Erythroblast (primary cell): ENCODE measurements around the gene PRKAR1B.
"Not testable (repeated sequence)": the region's sequence is repeated elsewhere in the genome, so short reads cannot be mapped to it uniquely, and the experiment has no call there.

Experiments
- DNase-seq, 2 experiments: peaks; one replicate each; lab custom pipeline; 2025; lab: John Stamatoyannopoulos, UW
- GATA1 ChIP-seq: IDR thresholded peaks from 2 replicates; pipeline ENCODE4 v1.6.1; 2011; ENCODE audit warnings: low read depth, mild to moderate bottlenecking, control low read depth, low read length, moderate library complexity
- POLR2A ChIP-seq: IDR thresholded peaks from 2 replicates; pipeline ENCODE4 v1.6.1; 2011; ENCODE audit warnings: mild to moderate bottlenecking, low read length

PRKAR1B gene

DNA sequence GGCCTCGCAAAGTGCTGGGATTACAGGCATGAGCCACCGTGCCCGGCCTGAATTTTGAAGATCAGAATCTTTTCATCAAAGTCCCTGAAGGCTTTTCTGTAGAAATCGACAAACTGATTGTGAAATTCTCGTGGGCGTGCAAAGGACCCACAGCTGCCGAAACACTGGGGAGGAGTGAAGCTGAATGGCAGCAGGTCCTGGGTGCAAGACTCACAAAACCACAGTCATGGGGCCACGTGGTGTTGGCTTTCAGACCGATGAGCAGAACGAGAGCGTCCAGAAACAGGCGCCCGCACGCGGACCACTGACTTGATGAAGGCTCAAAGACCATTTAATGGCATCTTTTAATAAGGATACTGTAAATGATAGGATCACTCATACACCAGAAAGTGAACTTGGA is 24.7 kb upstream of the PRKAR1B start:
- DNase-seq = no peak
- TF ChIP-seq GATA1 (no peak), POLR2A (no peak)

DNA sequence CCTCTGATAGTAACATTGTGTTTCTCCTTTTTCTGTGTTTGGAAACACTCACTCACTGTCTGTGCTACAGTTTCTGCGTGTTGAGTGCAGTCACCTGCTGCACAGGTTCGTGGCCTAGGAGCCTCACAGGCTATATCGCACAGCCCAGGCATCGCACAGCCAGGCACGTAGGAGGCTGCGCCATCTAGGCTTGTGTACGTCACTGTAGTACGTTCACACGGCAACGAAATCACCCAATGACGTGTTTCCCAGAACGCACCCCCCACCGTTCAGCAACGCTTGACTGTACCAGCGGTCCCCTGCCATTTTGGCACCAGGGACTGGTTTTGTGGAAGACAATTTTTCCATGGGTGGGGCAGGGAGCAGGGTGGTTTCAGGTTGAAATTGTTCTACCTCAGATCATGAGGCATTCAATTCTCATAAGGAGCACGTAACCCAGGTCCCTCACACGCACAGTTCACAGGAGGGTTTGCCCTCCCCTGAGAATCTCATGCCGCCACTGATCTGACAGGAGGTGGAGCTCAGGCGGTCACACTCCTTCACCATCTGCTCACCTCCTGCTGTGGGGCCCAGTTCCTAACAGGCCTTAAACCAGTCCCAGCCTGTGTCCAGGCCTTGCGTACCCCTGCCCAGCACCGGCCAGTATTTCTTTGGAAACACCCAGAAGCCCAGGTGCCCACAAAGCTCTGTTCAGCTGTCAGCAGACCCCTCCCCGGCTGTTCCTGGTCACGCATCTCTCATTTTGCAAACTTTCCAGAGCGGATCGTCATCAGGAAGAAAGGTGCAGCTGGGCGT is 23.2 kb upstream of the PRKAR1B start:
- no peak for DNase-seq
- TF ChIP-seq POLR2A = no peak
- TF ChIP-seq GATA1 = no peak

DNA sequence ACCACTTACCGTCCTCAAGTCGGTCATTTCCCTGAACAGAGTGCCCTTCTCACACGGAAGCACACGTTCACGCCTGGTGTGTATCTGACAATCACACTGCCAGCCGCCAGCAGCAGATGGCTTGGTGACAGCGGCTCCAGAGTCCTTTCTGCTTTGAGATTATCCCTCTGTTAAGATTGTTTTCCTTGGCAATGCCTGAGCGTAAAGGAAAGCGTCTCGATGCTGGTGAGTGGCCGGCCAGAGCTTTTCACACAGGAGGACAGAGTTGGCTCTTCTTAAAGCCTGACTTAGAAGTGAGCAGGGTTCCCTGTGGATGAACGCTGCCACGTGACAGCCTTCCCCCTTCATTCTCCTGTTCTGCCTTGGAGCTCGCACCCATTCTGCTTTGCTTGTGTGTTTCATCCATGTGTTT is 22.1 kb upstream of the PRKAR1B start:
- no peak for DNase-seq
- TF ChIP-seq GATA1 (no peak), POLR2A (no peak)

DNA sequence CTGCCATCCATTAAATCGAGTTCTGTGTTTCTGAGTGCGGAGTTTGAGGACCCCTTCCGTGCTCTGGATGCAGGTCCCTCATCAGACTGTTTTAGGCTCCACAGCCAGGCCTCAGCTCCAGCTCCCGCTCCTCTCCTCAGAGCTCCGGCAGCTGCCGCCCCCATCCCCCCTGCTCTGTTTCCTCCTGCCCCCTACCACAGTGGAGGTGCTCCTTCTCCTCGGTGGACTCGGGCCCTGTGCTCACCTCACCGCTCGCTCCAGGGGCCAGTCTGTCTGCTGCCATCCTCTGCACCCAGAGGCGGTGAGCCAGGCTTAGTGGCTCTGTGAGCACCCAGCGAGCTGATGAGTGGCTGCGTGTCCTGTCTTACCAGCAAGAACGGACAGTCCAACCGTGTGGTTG is 21.4 kb upstream of the PRKAR1B start:
- TF ChIP-seq GATA1 = no peak
- TF ChIP-seq POLR2A = no peak
- no peak for DNase-seq

DNA sequence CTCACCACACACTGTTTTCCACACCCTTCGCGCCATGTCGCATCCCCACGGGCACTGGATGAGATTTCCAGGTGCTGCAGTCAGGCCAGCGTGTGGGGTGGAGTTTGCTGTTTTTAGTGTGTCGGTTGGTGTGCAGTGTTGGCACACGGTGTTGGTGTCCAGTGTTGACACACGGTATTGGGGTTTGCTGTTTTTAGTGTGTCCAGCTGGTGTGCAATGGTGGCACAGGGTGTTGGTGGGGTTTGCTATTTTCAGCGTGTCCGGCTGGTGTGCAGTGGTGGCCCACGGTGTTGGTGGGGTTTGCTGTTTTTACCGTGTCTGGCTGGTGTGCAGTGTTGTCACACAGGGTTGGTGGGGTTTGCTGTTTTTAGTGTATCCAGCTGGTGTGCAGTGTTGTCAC is 20.1 kb upstream of the PRKAR1B start:
- DNase-seq = no peak
- TF ChIP-seq GATA1 (no peak), POLR2A (no peak)

DNA sequence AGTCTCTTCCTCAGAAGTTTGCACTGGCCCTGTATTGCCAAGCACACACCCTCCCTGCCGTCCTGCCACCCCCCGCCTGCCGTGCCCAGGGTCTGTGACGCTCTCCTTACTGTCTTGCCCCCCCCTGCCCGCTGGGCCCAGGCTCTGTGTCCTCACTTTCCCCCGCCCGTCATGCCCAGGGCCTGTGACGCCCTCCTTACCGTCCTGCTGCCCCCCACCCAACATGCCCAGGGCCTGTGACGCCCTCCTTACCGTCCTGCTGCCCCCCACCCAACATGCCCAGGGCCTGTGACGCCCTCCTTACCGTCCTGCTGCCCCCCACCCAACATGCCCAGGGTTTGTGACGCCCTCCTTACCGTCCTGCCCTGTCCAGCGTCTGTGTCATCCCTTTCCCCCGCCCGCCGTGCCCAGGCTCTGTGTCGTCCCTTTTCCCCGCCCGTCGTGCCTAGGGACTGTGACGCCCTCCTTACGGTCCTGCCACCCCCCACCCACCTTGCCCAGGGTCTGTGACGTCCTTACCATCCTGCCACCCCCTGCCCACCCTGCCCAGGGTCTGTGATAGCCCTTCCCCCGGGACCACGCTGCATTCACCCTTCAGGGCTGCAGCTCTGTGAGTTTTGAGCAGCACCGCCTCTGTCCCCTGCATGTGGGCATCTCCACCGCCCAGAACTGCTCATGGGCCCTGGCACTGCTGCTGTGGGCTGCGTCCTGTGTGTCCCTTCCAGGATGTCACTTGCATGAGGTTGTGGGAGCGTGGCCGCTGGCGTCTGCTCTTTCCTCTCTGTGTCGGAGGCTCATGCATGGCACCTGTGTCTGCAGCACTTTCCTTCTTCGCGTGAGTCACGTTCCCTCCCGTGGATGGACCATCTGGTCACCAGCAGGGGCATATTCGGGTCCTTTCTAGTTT is 19.3 kb upstream of the PRKAR1B start:
- TF ChIP-seq POLR2A (no peak), GATA1 (no peak)

DNA sequence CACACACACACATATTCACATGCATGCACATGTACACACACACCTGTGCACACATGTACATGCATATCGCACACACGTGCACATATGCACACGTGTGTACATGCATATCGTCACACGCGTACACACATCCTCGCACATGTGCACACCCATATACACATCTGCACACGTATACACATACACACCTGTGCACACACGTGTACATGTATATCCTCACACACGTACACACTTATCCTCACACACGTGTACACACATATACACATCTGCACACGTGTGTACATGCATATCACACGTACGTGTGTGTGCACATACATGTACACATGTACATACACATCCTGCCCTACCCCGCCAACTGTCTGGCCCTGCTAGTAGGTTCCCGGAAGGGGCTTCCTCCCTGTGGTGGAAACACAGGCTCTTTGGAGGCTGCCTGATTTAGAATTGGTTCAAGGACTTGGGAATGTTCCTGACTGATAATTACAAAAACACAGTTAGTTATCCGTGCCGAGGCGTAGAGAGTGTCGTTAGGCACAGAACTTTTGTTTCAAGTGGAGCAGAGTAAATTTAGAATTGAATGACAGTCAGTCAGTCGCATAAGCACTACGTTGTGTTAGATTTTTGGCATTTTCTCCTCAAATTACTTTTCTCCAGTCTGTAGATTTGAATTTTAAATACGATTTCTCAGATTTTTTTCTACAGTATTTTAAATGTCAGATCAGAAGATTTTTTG is 18.5 kb upstream of the PRKAR1B start:
- DNase-seq = peak in 1 of 2 experiments; percentile 22
- no peak for TF ChIP-seq GATA1
- no peak for TF ChIP-seq POLR2A

More for the DNA sequence above, 19.3 kb upstream of the PRKAR1B start:
- DNase-seq = no peak

DNA sequence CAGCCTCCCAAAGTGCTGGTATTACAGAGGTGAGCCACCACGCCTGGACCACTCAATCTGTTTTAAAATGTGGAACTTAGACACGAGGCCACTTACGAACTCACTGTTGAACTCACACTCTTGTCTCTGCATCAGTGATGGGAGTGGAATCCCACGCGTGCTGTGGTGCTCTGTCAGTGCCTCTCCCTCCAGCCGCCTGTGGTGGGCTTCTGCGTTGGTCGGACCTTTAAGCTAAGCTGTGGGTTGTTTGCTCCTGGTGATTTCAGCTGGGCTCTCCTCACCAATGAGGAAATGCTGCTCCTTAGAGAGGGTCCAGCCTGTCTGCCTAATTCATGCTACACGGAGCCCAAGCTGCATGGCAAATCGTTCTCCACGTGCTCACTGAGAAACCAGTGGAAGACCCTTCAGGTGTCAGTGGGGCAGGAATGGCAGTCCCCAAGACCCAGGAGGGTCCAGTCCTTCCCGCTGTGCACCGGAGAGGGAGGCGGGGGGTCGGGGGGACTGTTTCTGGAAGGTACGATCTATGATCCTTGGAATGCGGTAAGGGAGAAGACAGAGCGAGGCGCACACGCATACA is 17.9 kb upstream of the PRKAR1B start:
- no peak for DNase-seq
- no peak for TF ChIP-seq GATA1
- no peak for TF ChIP-seq POLR2A

DNA sequence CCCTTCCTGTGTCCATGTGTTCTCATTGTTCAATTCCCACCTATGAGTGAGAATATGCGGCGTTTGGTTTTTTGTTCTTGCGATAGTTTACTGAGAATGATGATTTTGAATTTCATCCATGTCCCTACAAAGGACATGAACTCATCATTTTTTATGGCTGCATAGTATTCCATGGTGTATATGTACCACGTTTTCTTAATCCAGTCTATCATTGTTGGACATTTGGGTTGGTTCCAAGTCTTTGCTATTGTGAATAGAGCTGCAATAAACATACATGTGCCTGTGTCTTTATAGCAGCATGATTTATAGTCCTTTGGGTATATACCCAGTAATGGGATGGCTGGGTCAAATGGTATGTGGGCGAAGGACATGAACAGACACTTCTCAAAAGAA is 17.0 kb upstream of the PRKAR1B start:
- DNase-seq = not testable (repeated sequence)

DNA sequence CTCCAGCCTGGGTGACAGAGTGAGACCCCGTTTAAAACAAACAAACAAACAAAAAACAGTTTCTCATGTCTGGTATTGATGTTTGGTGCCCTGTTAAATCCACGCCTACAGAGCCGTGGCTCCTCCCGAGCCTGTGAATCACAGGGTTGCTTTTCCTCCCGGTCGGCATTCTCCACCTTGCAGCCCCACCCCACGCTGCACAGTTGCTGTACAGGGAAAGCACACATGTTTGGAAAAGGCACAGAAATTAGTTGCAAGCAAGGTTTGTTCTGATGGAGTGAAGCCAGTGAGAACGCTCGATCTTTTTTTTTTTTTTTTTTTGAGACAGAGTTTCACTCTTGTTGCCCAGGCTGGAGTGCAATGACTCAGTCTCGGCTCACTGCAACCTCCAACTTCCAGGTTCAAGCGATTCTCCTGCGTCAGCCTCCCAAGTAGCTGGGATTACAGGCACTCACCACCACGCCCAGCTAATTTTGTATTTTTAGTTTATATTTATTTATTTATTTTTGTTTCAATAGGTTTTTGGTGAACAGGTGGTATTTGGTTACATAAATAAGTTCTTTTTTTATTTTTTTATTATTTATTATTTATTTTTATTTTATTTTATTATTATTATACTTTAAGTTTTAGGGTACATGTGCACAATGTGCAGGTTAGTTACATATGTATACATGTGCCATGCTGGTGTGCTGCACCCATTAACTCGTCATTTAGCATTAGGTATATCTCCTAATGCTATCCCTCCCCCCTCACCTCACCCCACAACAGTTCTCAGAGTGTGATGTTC is 16.5 kb upstream of the PRKAR1B start:
- not testable (repeated sequence) for DNase-seq

DNA sequence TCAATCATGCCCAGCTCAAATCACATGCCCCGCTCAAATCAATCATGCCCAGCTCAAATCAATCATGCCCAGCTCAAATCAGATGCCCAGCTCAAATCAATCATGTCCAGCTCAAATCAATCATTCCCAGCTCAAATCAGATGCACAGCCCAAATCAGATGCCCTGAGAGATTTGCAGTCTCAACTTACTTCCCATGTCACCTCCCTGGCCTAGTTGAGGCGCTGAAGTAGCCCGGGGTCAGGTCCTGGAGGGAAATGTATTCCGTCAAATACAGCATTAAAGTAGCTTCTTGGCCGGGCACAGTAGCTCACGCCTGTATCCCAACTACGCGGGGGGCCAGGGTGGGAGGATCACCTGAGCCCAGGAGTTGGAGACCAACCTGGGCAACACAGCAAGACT is 15.7 kb upstream of the PRKAR1B start:
- DNase-seq = no peak
- no peak for TF ChIP-seq POLR2A
- TF ChIP-seq GATA1 = no peak

DNA sequence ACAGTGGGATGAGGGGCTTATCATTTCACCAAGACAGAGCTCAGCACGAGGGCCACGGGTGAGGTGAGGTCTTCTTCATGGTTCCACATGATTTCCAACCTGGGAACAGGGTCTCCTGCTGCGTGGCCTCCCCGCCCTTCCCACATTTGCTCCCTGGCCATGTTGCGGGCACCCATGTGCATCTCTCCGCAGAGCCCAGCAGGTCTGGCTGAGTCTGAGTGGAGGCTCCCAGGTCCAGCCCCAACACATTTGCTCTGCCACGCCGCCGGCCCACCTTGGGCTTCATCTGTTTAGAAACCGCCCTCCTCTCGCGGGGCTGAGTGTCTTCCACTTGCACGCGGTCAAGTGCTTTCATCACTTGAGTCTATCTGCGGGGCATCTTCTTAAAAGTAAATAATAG is 14.8 kb upstream of the PRKAR1B start:
- DNase-seq = no peak
- no peak for TF ChIP-seq POLR2A
- TF ChIP-seq GATA1 = no peak

DNA sequence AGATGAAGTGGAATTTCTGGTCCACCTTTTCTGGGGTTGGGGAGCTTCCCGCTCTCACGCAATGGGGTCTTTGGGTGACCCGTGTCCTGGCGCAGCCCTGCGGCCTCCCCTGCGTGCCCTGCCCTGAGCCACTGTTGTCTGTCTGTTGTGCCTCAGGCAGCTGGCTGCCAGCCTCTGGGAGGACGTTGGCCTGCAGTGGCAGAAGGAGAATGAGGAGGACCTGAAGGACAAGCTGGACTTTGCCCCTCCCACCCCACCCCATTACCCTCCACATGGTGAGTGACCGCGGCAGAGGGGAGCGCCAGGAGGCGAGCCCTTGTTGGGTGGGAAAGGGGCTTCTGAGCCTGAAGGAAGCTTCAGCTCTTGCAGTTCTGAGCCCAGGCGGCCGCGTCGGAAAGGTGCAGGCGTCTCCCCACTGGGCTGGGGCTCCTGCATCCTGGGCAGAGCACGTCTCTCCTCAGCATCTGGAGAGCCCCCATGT is 14.2 kb upstream of the PRKAR1B start:
- no peak for DNase-seq
- no peak for TF ChIP-seq GATA1
- no peak for TF ChIP-seq POLR2A
